ENCODE data around the gene MARVELD3.
"Not testable (repeated sequence)": the region's sequence is repeated elsewhere in the genome, so short reads cannot be mapped to it uniquely, and the experiment has no call there.

MARVELD3 gene

GRCh38 chr16:71594000-71594646 is 31.9 kb upstream of the MARVELD3 start:
- no peaks in the 10 kb centered on the region for H3K36me3 ChIP-seq (ENCODE audit: insufficient read depth, low read length)
- H3K27ac ChIP-seq (ENCODE audit: low read depth, low read length, poor library complexity, severe bottlenecking) = no peak overlapping the region

DNA sequence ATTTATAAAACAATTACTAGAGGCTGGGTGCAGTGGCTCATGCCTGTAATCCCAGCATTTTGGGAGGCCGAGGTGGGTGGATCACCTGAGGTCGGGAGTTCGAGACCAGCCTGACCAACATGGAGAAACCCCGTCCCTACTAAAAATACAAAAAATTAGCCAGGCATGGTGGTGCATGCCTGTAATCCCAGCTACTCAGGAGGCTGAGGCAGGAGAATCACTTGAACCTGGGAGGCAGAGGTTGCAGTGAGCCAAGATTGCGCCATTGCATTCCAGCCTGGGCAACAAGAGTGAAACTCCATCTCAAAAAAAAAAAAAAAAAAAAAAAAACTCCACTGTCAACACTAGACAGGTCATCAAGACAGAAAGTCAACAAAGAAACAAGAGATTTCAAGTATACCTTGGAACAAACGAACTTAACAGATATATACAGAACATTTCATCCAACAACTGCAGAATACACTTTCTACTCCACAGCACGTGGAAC is 30.6 kb upstream of the MARVELD3 start:
- H3F3A ChIP-seq (ENCODE audit: insufficient read depth, low read length); H3K27ac ChIP-seq (ENCODE audit: low read depth, low read length, poor library complexity, severe bottlenecking); H3K9ac ChIP-seq (ENCODE audit: low read length); H3K9me2 ChIP-seq (ENCODE audit: low read depth, low read length); H4K20me1 ChIP-seq (ENCODE audit: insufficient read depth, low read length); H2AFZ ChIP-seq (ENCODE audit: low read length); H3K36me3 ChIP-seq (ENCODE audit: insufficient read depth, low read length); H3K4me3 ChIP-seq (ENCODE audit: low read depth, low read length, poor library complexity, severe bottlenecking); H3K4me1 ChIP-seq (ENCODE audit: insufficient read depth, low read length, severe bottlenecking); H3K4me2 ChIP-seq (ENCODE audit: low read length); H3K9me3 ChIP-seq (ENCODE audit: low read length); H3K27me3 ChIP-seq (ENCODE audit: insufficient read depth, low read length); H3K79me2 ChIP-seq (ENCODE audit: insufficient read depth, low read length): not testable (repeated sequence)

More at GRCh38 chr16:71594000-71594646, 31.9 kb upstream of the MARVELD3 start:
- no peak overlapping the region for H3K4me2 ChIP-seq (ENCODE audit: low read length)
- no peaks in the 10 kb centered on the region for H3K4me1 ChIP-seq (ENCODE audit: insufficient read depth, low read length, severe bottlenecking)
- no peaks in the 10 kb centered on the region for H3K9me2 ChIP-seq (ENCODE audit: low read depth, low read length)
- H3F3A ChIP-seq (ENCODE audit: insufficient read depth, low read length) = no peaks in the 10 kb centered on the region
- H3K9me3 ChIP-seq (ENCODE audit: low read length) = no peaks in the 10 kb centered on the region
- no peaks in the 10 kb centered on the region for H3K79me2 ChIP-seq (ENCODE audit: insufficient read depth, low read length)
- no peaks in the 10 kb centered on the region for H4K20me1 ChIP-seq (ENCODE audit: insufficient read depth, low read length)
- H3K4me3 ChIP-seq (ENCODE audit: low read depth, low read length, poor library complexity, severe bottlenecking) = no peak overlapping the region
- H3K27me3 ChIP-seq (ENCODE audit: insufficient read depth, low read length) = 0 out of 2 replicates have a peak, but pooled peaks cover 4% of the 10 kb centered on the region
- TF ChIP-seq CTCF (IDR thresholded peaks at IDR 0.05; ENCODE audit: low read length) (no peak), EZH2 (IDR thresholded peaks at IDR 0.05; ENCODE audit: borderline replicate concordance, low read length) (no peak)
- no peak overlapping the region for H3K9ac ChIP-seq (ENCODE audit: low read length)
- no peak overlapping the region for H2AFZ ChIP-seq (ENCODE audit: low read length)

DNA sequence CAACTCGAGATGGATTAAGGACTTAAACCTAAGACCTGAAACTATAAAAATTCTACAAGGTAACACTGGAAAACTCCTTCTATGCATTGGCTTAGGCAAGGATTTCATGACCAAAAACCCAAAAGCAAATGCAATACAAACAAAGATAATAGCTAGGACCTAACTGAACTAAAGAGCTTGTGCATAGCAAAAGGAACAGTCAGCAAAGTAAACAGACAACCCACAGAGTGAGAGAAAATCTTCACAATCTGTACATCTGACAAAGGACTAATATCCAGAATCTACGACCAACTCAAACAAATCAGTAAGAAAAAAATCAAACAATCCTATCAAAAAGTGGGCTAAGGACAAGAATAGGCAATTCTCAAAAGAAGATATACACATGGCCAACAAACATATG is 27.6 kb upstream of the MARVELD3 start:
- H3K9me3 ChIP-seq (ENCODE audit: low read length); H3K4me1 ChIP-seq (ENCODE audit: insufficient read depth, low read length, severe bottlenecking); H3K27me3 ChIP-seq (ENCODE audit: insufficient read depth, low read length); H2AFZ ChIP-seq (ENCODE audit: low read length); H4K20me1 ChIP-seq (ENCODE audit: insufficient read depth, low read length); H3K79me2 ChIP-seq (ENCODE audit: insufficient read depth, low read length); H3F3A ChIP-seq (ENCODE audit: insufficient read depth, low read length); H3K4me3 ChIP-seq (ENCODE audit: low read depth, low read length, poor library complexity, severe bottlenecking); H3K4me2 ChIP-seq (ENCODE audit: low read length); H3K36me3 ChIP-seq (ENCODE audit: insufficient read depth, low read length); H3K27ac ChIP-seq (ENCODE audit: low read depth, low read length, poor library complexity, severe bottlenecking); H3K9me2 ChIP-seq (ENCODE audit: low read depth, low read length); H3K9ac ChIP-seq (ENCODE audit: low read length): not testable (repeated sequence)

DNA sequence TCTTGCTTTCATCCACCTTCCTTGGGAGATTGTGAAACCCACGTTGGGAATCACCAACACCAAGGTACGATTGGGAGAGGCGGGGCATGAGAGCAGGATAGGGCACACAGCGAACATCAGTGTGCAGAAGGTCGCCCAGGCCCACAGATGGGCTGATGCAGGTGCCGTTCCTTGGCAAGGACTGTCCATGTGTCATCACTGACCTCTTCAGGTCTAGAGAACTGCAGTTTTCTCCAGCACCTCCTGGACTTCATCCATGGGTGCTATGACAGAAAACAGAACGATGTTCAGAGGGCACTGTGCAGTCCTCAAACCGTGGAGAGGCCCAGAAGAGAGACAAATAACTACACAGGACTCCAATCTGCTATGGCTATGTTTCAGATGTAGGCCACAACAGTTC is 25.2 kb upstream of the MARVELD3 start:
- no peak for TF ChIP-seq EZH2 (IDR thresholded peaks at IDR 0.05; ENCODE audit: borderline replicate concordance, low read length)
- TF ChIP-seq CTCF (IDR thresholded peaks at IDR 0.05; ENCODE audit: low read length) = no peak
- no peaks in the 10 kb centered on the region for H3K27me3 ChIP-seq (ENCODE audit: insufficient read depth, low read length)
- no peaks in the 10 kb centered on the region for H4K20me1 ChIP-seq (ENCODE audit: insufficient read depth, low read length)
- no peaks in the 10 kb centered on the region for H3K36me3 ChIP-seq (ENCODE audit: insufficient read depth, low read length)
- no peak overlapping the region for H3K9ac ChIP-seq (ENCODE audit: low read length)
- H3F3A ChIP-seq (ENCODE audit: insufficient read depth, low read length) = no peaks in the 10 kb centered on the region
- no peak overlapping the region for H3K4me3 ChIP-seq (ENCODE audit: low read depth, low read length, poor library complexity, severe bottlenecking)
- no peaks in the 10 kb centered on the region for H3K9me3 ChIP-seq (ENCODE audit: low read length)
- no peaks in the 10 kb centered on the region for H3K9me2 ChIP-seq (ENCODE audit: low read depth, low read length)
- no peak overlapping the region for H3K4me2 ChIP-seq (ENCODE audit: low read length)
- H3K4me1 ChIP-seq (ENCODE audit: insufficient read depth, low read length, severe bottlenecking) = no peaks in the 10 kb centered on the region
- H3K79me2 ChIP-seq (ENCODE audit: insufficient read depth, low read length) = no peaks in the 10 kb centered on the region
- H3K27ac ChIP-seq (ENCODE audit: low read depth, low read length, poor library complexity, severe bottlenecking) = no peak overlapping the region
- no peak overlapping the region for H2AFZ ChIP-seq (ENCODE audit: low read length)
